Ishikawa (cell line): Measurements from ENCODE around the gene ACSS1.

ENCODE experiments used
- CEBPB ChIP-seq: IDR thresholded peaks from 2 replicates; pipeline ENCODE4 v1.6.1; 2012
- CREB1 ChIP-seq: IDR thresholded peaks from 2 replicates; pipeline ENCODE4 v1.6.1; 2012; ENCODE audit warnings: low read depth
- EGR1 ChIP-seq: IDR thresholded peaks from 2 replicates; pipeline ENCODE4 v1.6.1; 2012
- EP300 ChIP-seq: IDR thresholded peaks from 2 replicates; pipeline ENCODE4 v1.6.1; 2012; ENCODE audit warnings: borderline replicate concordance
- FOXM1 ChIP-seq: IDR thresholded peaks from 2 replicates; pipeline ENCODE4 v1.6.1; 2012; ENCODE audit warnings: low read depth, borderline replicate concordance
- MAX ChIP-seq: IDR thresholded peaks from 2 replicates; pipeline ENCODE4 v1.6.1; 2012
- NFIC ChIP-seq: IDR thresholded peaks from 2 replicates; pipeline ENCODE4 v1.6.1; 2012
- RAD21 ChIP-seq: IDR thresholded peaks from 2 replicates; pipeline ENCODE4 v1.6.1; 2012; ENCODE audit warnings: low read depth
- TAF1 ChIP-seq: IDR thresholded peaks from 2 replicates; pipeline ENCODE4 v1.6.1; 2012; ENCODE audit warnings: low read depth, mild to moderate bottlenecking
- TCF12 ChIP-seq: IDR thresholded peaks from 2 replicates; pipeline ENCODE4 v1.6.1; 2012; ENCODE audit warnings: low read depth
- TEAD4 ChIP-seq: IDR thresholded peaks from 2 replicates; pipeline ENCODE4 v1.6.1; 2012
- USF1 ChIP-seq: IDR thresholded peaks from 2 replicates; pipeline ENCODE4 v1.6.1; 2012
- YY1 ChIP-seq: IDR thresholded peaks from 2 replicates; pipeline ENCODE4 v1.6.1; 2012; ENCODE audit warnings: low read depth
- TF ChIP-seq, protein P1 (sequence below): IDR thresholded peaks from 2 replicates; pipeline ENCODE4 v1.6.1; 2012; ENCODE audit warnings: low read depth, mild to moderate bottlenecking

The ACSS1 gene

DNA sequence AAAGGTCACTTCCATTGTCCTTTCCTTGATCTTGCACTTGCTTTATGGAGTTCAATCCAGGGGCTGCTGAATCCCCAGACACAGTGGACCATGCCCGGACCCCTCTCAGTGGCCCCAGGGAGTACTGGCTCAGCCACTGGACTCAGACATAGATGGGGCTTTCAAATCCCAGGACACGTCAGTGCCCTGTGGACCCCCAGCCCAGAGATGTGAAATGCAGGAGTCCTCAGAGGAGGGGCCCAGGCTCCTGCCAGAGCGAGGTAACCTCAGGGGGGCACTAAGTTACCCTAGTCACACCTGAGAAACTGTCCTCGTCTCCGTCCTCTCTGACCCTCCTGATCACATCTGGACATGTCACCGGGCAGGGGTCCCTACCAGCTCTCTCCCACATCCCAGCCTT is 46.7 kb downstream of the ACSS1 start:
- TF ChIP-seq TCF12: no peak
- no peak for TF ChIP-seq TEAD4
- TF ChIP-seq RAD21: no peak
- TF ChIP-seq, protein P1, sequence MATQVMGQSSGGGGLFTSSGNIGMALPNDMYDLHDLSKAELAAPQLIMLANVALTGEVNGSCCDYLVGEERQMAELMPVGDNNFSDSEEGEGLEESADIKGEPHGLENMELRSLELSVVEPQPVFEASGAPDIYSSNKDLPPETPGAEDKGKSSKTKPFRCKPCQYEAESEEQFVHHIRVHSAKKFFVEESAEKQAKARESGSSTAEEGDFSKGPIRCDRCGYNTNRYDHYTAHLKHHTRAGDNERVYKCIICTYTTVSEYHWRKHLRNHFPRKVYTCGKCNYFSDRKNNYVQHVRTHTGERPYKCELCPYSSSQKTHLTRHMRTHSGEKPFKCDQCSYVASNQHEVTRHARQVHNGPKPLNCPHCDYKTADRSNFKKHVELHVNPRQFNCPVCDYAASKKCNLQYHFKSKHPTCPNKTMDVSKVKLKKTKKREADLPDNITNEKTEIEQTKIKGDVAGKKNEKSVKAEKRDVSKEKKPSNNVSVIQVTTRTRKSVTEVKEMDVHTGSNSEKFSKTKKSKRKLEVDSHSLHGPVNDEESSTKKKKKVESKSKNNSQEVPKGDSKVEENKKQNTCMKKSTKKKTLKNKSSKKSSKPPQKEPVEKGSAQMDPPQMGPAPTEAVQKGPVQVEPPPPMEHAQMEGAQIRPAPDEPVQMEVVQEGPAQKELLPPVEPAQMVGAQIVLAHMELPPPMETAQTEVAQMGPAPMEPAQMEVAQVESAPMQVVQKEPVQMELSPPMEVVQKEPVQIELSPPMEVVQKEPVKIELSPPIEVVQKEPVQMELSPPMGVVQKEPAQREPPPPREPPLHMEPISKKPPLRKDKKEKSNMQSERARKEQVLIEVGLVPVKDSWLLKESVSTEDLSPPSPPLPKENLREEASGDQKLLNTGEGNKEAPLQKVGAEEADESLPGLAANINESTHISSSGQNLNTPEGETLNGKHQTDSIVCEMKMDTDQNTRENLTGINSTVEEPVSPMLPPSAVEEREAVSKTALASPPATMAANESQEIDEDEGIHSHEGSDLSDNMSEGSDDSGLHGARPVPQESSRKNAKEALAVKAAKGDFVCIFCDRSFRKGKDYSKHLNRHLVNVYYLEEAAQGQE: no peak
- no peak for TF ChIP-seq MAX
- TF ChIP-seq YY1: no peak

DNA sequence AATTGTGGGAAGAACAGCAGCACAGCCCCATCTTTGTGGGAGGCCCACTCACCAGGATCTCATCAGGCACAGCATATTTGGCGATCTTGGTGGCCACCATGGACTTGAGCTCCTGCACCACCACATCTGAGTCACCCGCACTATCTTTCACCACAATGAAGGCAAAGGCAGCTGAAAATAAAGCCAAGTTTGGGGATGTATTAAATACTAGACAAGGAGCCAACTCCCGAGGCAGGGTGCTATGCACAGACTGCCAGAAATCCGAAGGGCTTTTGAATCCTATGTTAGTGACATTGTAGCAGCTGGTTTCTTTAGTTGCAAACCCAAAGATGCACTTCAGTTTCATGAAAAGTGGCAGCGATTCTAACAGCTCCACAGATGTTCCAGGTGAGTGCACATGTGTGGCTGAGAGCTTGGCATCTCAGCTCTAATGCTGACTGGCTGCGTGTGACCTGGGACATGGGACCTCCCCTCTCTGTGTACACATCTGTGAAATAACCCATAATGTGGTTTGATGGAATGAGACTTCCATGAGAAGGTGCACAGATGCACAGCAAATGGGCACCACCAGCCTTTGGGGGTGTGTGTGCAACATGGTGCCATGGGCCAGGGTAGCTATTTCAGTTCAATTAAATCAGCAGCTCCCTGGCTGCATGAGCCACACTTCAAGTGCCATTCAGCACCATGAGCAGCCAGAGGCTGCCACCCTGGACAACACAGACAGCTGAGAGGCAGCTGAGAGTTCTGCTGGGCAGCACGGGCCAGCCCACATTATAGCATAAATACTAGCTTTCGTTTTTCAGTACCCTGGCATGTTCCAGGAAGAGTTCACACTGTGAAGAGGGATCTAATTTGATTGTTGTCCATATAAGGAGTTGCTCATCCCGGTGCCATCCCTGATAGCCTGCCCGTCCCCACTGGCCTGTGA is 48.5 kb downstream of the ACSS1 start:
- TF ChIP-seq EGR1 (no peak), CREB1 (no peak), CEBPB (no peak), RAD21 (no peak), USF1 (no peak), TEAD4 (no peak)

DNA sequence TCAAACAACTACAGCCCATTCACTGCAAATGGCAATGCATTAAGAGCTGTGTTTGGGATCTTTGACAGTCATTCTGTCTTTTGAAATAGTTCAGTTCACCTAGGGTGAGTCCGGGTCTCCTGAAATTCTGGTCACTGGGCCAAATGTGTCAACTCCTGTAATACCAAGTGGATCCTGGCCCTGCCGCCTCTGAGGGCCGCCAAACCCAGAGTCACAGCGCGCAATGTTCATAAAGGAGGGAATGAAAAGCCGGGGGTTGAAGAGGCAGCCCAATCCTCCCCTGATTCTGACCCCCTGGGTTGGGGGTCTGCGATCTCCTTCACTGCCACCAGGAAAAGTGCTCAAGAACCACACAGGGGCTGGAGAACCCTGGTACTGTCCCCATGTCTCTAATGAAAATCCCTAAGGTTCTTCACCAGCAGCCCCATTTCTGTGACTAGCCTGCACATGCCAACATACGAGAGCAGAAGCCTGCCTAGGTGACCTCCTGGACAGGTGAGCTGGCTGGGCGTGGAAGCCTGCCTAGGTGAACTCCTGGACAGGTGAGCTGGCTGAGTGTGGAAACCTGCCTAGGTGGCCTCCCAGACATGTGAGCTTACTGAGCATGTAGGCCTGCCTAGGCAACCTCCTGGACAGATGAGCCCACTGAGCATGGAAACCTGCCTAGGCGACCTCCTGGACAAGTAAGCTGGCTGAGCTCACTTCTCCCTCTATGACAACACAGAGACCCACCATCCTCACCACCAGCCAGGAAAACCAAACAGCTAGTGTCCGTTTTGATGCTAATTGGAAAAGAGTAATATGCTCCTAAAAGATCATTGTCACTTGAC is 49.3 kb downstream of the ACSS1 start:
- no peak for TF ChIP-seq EGR1
- no peak for TF ChIP-seq NFIC
- no peak for TF ChIP-seq CREB1
- TF ChIP-seq TEAD4: no peak
- TF ChIP-seq CEBPB: no peak
- TF ChIP-seq, protein P1: no peak
- no peak for TF ChIP-seq EP300
- TF ChIP-seq USF1: no peak
- no peak for TF ChIP-seq TAF1
- no peak for TF ChIP-seq MAX
- TF ChIP-seq YY1: no peak
- no peak for TF ChIP-seq TCF12

DNA sequence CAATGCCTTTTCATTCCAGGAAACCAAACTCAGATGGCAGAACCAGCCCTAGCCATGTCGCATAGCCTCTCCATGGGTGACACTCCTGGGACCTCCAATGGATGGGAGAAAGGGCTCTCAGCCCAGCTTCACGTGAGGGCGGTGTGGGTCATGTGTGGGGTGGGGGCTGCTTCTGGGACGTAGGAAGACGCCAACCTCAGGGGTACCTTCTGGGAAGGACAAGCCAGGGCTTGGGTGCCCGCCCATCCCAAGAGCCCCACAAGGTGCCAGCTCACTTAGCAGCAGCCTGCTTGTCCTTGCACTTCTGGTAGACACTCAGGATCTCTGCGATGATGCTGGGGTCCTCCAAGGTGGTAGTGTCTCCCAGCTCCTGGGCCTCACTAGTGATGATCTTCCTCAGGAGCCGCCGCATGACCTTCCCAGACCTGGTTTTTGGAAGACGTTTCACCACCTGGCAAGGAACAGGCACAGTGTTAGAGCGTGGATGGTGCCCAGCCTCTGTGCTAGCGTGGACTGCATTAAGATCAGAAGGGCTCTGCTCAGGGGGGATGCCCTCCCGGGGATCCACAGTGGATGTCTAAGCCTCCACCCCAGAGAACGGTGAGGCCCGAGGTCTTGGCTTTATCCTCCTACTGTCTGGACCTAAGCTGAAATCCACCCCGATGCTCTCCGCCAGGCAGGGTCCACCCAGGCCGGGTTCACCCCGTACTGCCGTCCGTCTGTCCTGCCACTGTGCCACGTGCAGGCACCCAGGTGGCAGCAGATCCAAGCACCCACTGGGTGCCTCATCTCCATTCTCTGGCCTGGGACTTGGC is 50.2 kb downstream of the ACSS1 start:
- no peak for TF ChIP-seq FOXM1
- TF ChIP-seq TAF1: no peak
- TF ChIP-seq CREB1: no peak
- TF ChIP-seq EGR1: no peak

DNA sequence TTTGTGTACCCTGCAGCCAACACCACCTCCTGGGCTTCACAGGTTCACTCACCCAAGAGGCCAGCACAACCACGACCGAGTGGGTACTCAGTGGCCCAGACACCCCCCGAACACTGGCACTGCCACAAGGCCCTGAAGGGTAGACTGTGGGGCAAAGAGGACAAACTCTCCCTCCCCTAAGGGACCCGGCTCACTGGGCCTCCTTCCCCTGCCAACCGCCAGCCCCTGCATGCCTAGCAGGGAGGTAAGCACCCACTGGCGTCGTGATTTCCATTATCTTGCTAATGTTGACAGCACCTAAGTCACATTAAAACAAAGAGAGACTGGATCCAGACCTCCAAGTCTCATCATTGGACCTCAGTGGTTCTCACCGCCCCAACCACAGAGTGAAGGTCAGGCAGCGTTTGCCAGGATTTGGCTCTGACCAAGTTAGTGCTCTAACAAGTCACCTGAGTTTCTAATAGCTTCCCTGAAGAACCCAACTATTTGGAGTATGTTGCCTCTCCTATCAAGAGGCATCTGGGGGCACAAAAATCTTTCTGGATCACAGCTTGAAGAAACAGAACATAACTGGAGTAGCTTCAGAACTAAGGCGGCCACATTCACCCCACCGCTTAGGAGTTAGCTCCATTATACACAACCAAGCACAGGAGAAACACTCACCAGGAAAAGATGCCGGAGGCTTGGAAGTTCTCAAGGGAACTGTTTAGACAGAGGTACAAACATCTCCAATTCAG is 51.3 kb downstream of the ACSS1 start:
- TF ChIP-seq EP300: no peak
- TF ChIP-seq USF1: no peak
- TF ChIP-seq RAD21: no peak
- TF ChIP-seq, protein P1: no peak
- TF ChIP-seq CEBPB: no peak
